HEK293 (cell line): Measurements from ENCODE around the gene MTMR2.

Experiments
- CTCF ChIA-PET: fragments of 350-600 bp; formaldehyde crosslinking; extraction: SDS; loops from one replicate; lab custom pipeline; 2021; ENCODE audit warnings: antibody characterized with exemption; lab: Yijun Ruan, JAX
- POLR2A ChIA-PET: fragments of 300-600 bp; formaldehyde crosslinking; extraction: SDS; loops from one replicate; lab custom pipeline; 2020; ENCODE audit warnings: antibody characterized with exemption, inconsistent platforms; lab: Yijun Ruan, JAX
- H3K27ac ChIP-seq: fragments of 200-500 bp; sonication (Bioruptor generic); 2 replicates; pipeline ENCODE4 v1.5.1; 2014; ENCODE audit warnings: low read depth, low read length, control low read depth, inconsistent platforms; ENCODE audit errors: extremely low read depth
- H3K36me3 ChIP-seq, 2 experiments: fragments of 200-500 bp in 1 of 2; sonication (Bioruptor generic) in 1 of 2; 1 replicate in 1 of 2; 2 replicates in 1 of 2; pipeline ENCODE4 v1.5.1; 2014 to 2017; ENCODE audit warnings: inconsistent platforms in 2 of 2, low read length in 2 of 2; ENCODE audit not compliant: control insufficient read depth in 2 of 2, insufficient read depth in 1 of 2
- H3K4me1 ChIP-seq: fragments of 200-500 bp; sonication (Bioruptor generic); 2 replicates; pipeline ENCODE4 v1.5.1; 2014; ENCODE audit warnings: mild to moderate bottlenecking, low read length, inconsistent platforms; ENCODE audit not compliant: control insufficient read depth, insufficient read depth
- H3K4me3 ChIP-seq: 2 replicates; pipeline ENCODE4 v1.5.1; 2011; ENCODE audit warnings: low read depth, mild to moderate bottlenecking, control low read depth, low read length, moderate library complexity
- H3K9me3 ChIP-seq: fragments of 200-500 bp; sonication (Bioruptor generic); 2 replicates; pipeline ENCODE4 v1.5.1; 2014; ENCODE audit warnings: low read depth, low read length, inconsistent platforms; ENCODE audit not compliant: control insufficient read depth, insufficient read depth
- CTCF ChIP-seq: fragments of 450-650 bp; formaldehyde crosslinking; IDR thresholded peaks from 2 replicates; pipeline ENCODE4 v1.5.1; 2016; ENCODE audit warnings: missing biosample characterization, missing genetic modification characterization
- ELK4 ChIP-seq: IDR thresholded peaks from 2 replicates; pipeline ENCODE4 v1.6.1; 2011; ENCODE audit warnings: mild to moderate bottlenecking, low read depth, low read length, borderline replicate concordance
- GFI1B ChIP-seq: fragments of 450-650 bp; formaldehyde crosslinking; IDR thresholded peaks from 2 replicates; pipeline ENCODE4 v1.5.1; 2016; ENCODE audit warnings: missing biosample characterization, missing genetic modification characterization
- KLF10 ChIP-seq: fragments of 450-650 bp; IDR thresholded peaks from 2 replicates; pipeline ENCODE4 v1.5.1; 2018; ENCODE audit warnings: missing biosample characterization, mild to moderate bottlenecking, missing genetic modification characterization
- KLF7 ChIP-seq: fragments of 450-650 bp; formaldehyde crosslinking; IDR thresholded peaks from 2 replicates; pipeline ENCODE4 v1.5.1; 2016; ENCODE audit warnings: missing biosample characterization, missing genetic modification characterization, borderline replicate concordance
- MYNN ChIP-seq: fragments of 450-650 bp; formaldehyde crosslinking; IDR thresholded peaks from 2 replicates; pipeline ENCODE4 v1.5.1; 2016; ENCODE audit warnings: missing biosample characterization, missing genetic modification characterization, borderline replicate concordance
- SCRT1 ChIP-seq: fragments of 450-650 bp; formaldehyde crosslinking; IDR thresholded peaks from 2 replicates; pipeline ENCODE4 v1.5.1; 2016; ENCODE audit warnings: missing biosample characterization, missing genetic modification characterization, borderline replicate concordance
- SCRT2 ChIP-seq: fragments of 450-650 bp; formaldehyde crosslinking; IDR thresholded peaks from 2 replicates; pipeline ENCODE4 v1.5.1; 2016; ENCODE audit warnings: missing biosample characterization, missing genetic modification characterization
- ZBTB17 ChIP-seq: fragments of 450-650 bp; formaldehyde crosslinking; IDR thresholded peaks from 2 replicates; pipeline ENCODE4 v1.5.1; 2016; ENCODE audit warnings: missing biosample characterization, missing genetic modification characterization
- ZBTB6 ChIP-seq: fragments of 450-650 bp; formaldehyde crosslinking; IDR thresholded peaks from 2 replicates; pipeline ENCODE4 v1.5.1; 2017; ENCODE audit warnings: missing biosample characterization, missing genetic modification characterization
- ZFP41 ChIP-seq: fragments of 450-650 bp; formaldehyde crosslinking; IDR thresholded peaks from 2 replicates; pipeline ENCODE4 v1.5.1; 2016; ENCODE audit warnings: missing biosample characterization, missing genetic modification characterization, borderline replicate concordance
- ZFP69B ChIP-seq: fragments of 450-650 bp; formaldehyde crosslinking; IDR thresholded peaks from 2 replicates; pipeline ENCODE4 v1.5.1; 2016; ENCODE audit warnings: missing biosample characterization, missing genetic modification characterization
- ZNF140 ChIP-seq: fragments of 450-650 bp; formaldehyde crosslinking; IDR thresholded peaks from 2 replicates; pipeline ENCODE4 v1.5.1; 2016; ENCODE audit warnings: missing biosample characterization, missing genetic modification characterization
- ZNF18 ChIP-seq: fragments of 450-650 bp; formaldehyde crosslinking; IDR thresholded peaks from 2 replicates; pipeline ENCODE4 v1.5.1; 2016; ENCODE audit warnings: missing biosample characterization, missing genetic modification characterization
- ZNF248 ChIP-seq: fragments of 450-650 bp; formaldehyde crosslinking; IDR thresholded peaks from 2 replicates; pipeline ENCODE4 v1.5.1; 2017; ENCODE audit warnings: missing biosample characterization, missing genetic modification characterization
- ZNF341 ChIP-seq: fragments of 450-650 bp; formaldehyde crosslinking; IDR thresholded peaks from 2 replicates; pipeline ENCODE4; 2016; ENCODE audit warnings: low read depth, missing biosample characterization, missing genetic modification characterization
- ZNF426 ChIP-seq: fragments of 450-650 bp; formaldehyde crosslinking; IDR thresholded peaks from 2 replicates; pipeline ENCODE4 v1.5.1; 2017; ENCODE audit warnings: missing biosample characterization, missing genetic modification characterization, mild to moderate bottlenecking, inconsistent platforms, moderate library complexity
- ZNF514 ChIP-seq: fragments of 450-650 bp; formaldehyde crosslinking; IDR thresholded peaks from 2 replicates; pipeline ENCODE4 v1.5.1; 2016; ENCODE audit warnings: missing biosample characterization, missing genetic modification characterization
- ZNF544 ChIP-seq: fragments of 450-650 bp; formaldehyde crosslinking; IDR thresholded peaks from 2 replicates; pipeline ENCODE4 v1.5.0; 2017; ENCODE audit warnings: missing biosample characterization, missing genetic modification characterization
- ZNF548 ChIP-seq: fragments of 450-650 bp; formaldehyde crosslinking; IDR thresholded peaks from 2 replicates; pipeline ENCODE4 v1.5.1; 2016; ENCODE audit warnings: missing biosample characterization, missing genetic modification characterization
- ZNF654 ChIP-seq: fragments of 450-650 bp; formaldehyde crosslinking; IDR thresholded peaks from 2 replicates; pipeline ENCODE4 v1.5.1; 2016; ENCODE audit warnings: low read depth, missing biosample characterization, missing genetic modification characterization
- ZNF707 ChIP-seq: fragments of 450-650 bp; formaldehyde crosslinking; IDR thresholded peaks from 2 replicates; pipeline ENCODE4 v1.5.1; 2016; ENCODE audit warnings: missing biosample characterization, missing genetic modification characterization
- ZNF777 ChIP-seq: fragments of 450-650 bp; formaldehyde crosslinking; IDR thresholded peaks from 2 replicates; pipeline ENCODE4 v1.5.1; 2017; ENCODE audit warnings: missing biosample characterization, missing genetic modification characterization, borderline replicate concordance
- ZNF843 ChIP-seq: fragments of 450-650 bp; formaldehyde crosslinking; IDR thresholded peaks from 2 replicates; pipeline ENCODE4 v1.5.1; 2016; ENCODE audit warnings: missing biosample characterization, missing genetic modification characterization
- ZSCAN18 ChIP-seq: fragments of 450-650 bp; formaldehyde crosslinking; IDR thresholded peaks from 2 replicates; pipeline ENCODE4 v1.5.1; 2016; ENCODE audit warnings: missing biosample characterization, missing genetic modification characterization
- ZSCAN5A ChIP-seq: fragments of 450-650 bp; formaldehyde crosslinking; IDR thresholded peaks from 2 replicates; pipeline ENCODE4 v1.5.1; 2016; ENCODE audit warnings: missing biosample characterization, missing genetic modification characterization

The MTMR2 gene

GRCh38 chr11:95792700-95793099 lies 131.2 kb downstream of the MTMR2 start (continued):
- TF ChIP-seq ZSCAN5A (tag by site-specific recombination) (no peak), ZNF544 (tag by site-specific recombination) (no peak), GFI1B (no peak), ZSCAN18 (tag by site-specific recombination) (no peak), KLF7 (no peak), ZNF514 (tag by site-specific recombination) (no peak), ZNF707 (no peak), SCRT1 (tag by site-specific recombination) (no peak), ZNF140 (no peak)

GRCh38 chr11:95792200-95792599 lies 131.7 kb downstream of the MTMR2 start:
- POLR2A ChIA-PET, result interaction anchor here (2.7 to 4.2 kb wide), 2 partner anchors 597 to 725 kb away, joined by 16 to 19 read pairs; partner anchors contain the start of genes CCDC82, JRKL and SRSF8
- no peaks in the 10 kb centered on the region for H3K9me3 ChIP-seq
- TF ChIP-seq ZBTB17 (tag by site-specific recombination), result peak; percentile 68
- TF ChIP-seq ZNF654 (tag by site-specific recombination), result no peak
- TF ChIP-seq, all 188 proteins: peak for 1
- CTCF ChIA-PET, result no interaction called here
- Histone ChIP-seq H3K36me3 (peaks cover 0 to 7% of the 10 kb centered on the region in 2 experiments; a peak in 2 of 3 replicates), H3K4me1 (no peaks in the 10 kb centered on the region), H3K27ac (no peak overlapping the region), H3K4me3 (no peak overlapping the region)

GRCh38 chr11:95791709-95792033 lies 132.2 kb downstream of the MTMR2 start:
- CTCF ChIA-PET, result interaction anchor here (1.4 kb wide), 1 partner anchor 44 kb away, joined by 7 read pairs; no protein-coding TSS in a partner anchor
- POLR2A ChIA-PET, result interaction anchor here (1.5 to 4.2 kb wide), 3 partner anchors 452 to 724 kb away, joined by 3 to 19 read pairs (median 16); partner anchors contain the start of genes CCDC82, JRKL and SRSF8
- Histone ChIP-seq H3K27ac (no peak overlapping the region), H3K36me3 (peaks cover 0 to 12% of the 10 kb centered on the region in 2 experiments; a peak in 2 of 3 replicates), H3K9me3 (no peaks in the 10 kb centered on the region), H3K4me1 (no peaks in the 10 kb centered on the region), H3K4me3 (peak overlapping the region; percentile 99)
- TF ChIP-seq ZNF341, result no peak
- no peak for TF ChIP-seq ZNF548
- TF ChIP-seq MYNN (tag by site-specific recombination), result no peak
- no peak for TF ChIP-seq SCRT2 (tag by site-specific recombination)
- TF ChIP-seq CTCF (tag by site-specific recombination), result no peak
- no peak for TF ChIP-seq ZNF248
- no peak for TF ChIP-seq ZBTB6
- no peak for TF ChIP-seq ZNF544 (tag by site-specific recombination)
- TF ChIP-seq ZNF140, result no peak
- TF ChIP-seq ZFP41, result no peak
- TF ChIP-seq ZFP69B (tag by site-specific recombination), result no peak
- no peak for TF ChIP-seq ZNF843 (tag by site-specific recombination)
- no peak for TF ChIP-seq ZNF777 (tag by site-specific recombination)
- no peak for TF ChIP-seq ELK4
- TF ChIP-seq KLF10, result no peak
- no peak for TF ChIP-seq ZNF18 (tag by site-specific recombination)
- no peak for TF ChIP-seq ZNF426 (tag by site-specific recombination)
